Measurements from ENCODE around the gene P2RY8. TPM values are rescaled to one million over a fixed set of nuclear protein-coding genes. Genes with fewer than 3 reads are reported as not detected.
"Not testable (repeated sequence)": the region's sequence is repeated elsewhere in the genome, so short reads cannot be mapped to it uniquely, and the experiment has no call there.

The P2RY8 gene
- total and polyA plus RNA-seq, 10 of the 15 experiments (the other 5 are each of a cell fraction or from before 2014, with no cell fraction given), result 2.0 to 64.4 (median 36.5) TPM

- peaks cover 55% of the 10 kb centered on the region for H3K79me2 ChIP-seq (ENCODE audit: control insufficient read depth, insufficient read depth, low read length)
- FAIRE-seq; H3K9ac ChIP-seq (ENCODE audit: control insufficient read depth, insufficient read depth, low read length); in situ Hi-C loops (cut with MboI); CTCF ChIA-PET; H2AFZ ChIP-seq (ENCODE audit: control insufficient read depth, low read depth, low read length); DNase-seq (ENCODE audit: low read depth, low spot score); ATAC-seq; RAD21 ChIA-PET (ENCODE audit: unreplicated experiment); H3K27me3 ChIP-seq (replicated peaks in 1 of 2; ENCODE audit: control insufficient read depth in 2 of 2, insufficient read depth in 2 of 2, low read length in 1 of 2); intact Hi-C loops (cut with micrococcal nuclease; ENCODE audit: unreplicated experiment); H3K4me2 ChIP-seq (ENCODE audit: control insufficient read depth, insufficient read depth); POLR2A ChIA-PET; H4K20me1 ChIP-seq (ENCODE audit: control insufficient read depth, insufficient read depth); SMC1A ChIA-PET (ENCODE audit: uncharacterized antibody, unreplicated experiment); H3K27ac ChIP-seq (ENCODE audit: control insufficient read depth, insufficient read depth); H3K36me3 ChIP-seq (ENCODE audit: control insufficient read depth in 2 of 2, insufficient read depth in 2 of 2, low read length in 1 of 2); H3K4me3 ChIP-seq: not testable (repeated sequence)
- TSS peak; percentile 33 for BruUV-seq (replicated peaks)
- peaks cover 13% of the 10 kb centered on the region for H3K4me1 ChIP-seq (ENCODE audit: control insufficient read depth, insufficient read depth, low read length)
- peak; percentile 81 for TF ChIP-seq YY1 (IDR thresholded peaks at IDR 0.05; ENCODE audit: low read depth, low read length)
- 0 out of 2 replicates have a peak, but pooled peaks have one; percentile 13 for TF ChIP-seq POLR2AphosphoS5 (IDR thresholded peaks at IDR 0.05; ENCODE audit: low read length)
- 0 out of 2 replicates have a peak, but pooled peaks have one; percentile 8 for TF ChIP-seq HDGF (IDR thresholded peaks at IDR 0.05)
- 100% methylated on average over 5 of the region's 5 CpGs for WGBS (ENCODE audit: insufficient coverage, insufficient replicate concordance, low lambda C conversion rate, missing lambda C conversion rate)
- peaks cover 39% of the 10 kb centered on the region for H3K9me3 ChIP-seq (replicated peaks; ENCODE audit: control insufficient read depth, insufficient read depth, low read length)
These were observed 88.4 kb downstream of the P2RY8 start for GRCh38 chrX:1448573-1449001.

- BruUV-seq (replicated peaks); H3K4me3 ChIP-seq; H2AFZ ChIP-seq (ENCODE audit: control insufficient read depth, low read depth, low read length); H3K4me2 ChIP-seq (ENCODE audit: control insufficient read depth, insufficient read depth); H3K27me3 ChIP-seq (replicated peaks in 1 of 2; ENCODE audit: control insufficient read depth in 2 of 2, insufficient read depth in 2 of 2, low read length in 1 of 2); RAD21 ChIA-PET (ENCODE audit: unreplicated experiment); CTCF ChIA-PET; H3K9ac ChIP-seq (ENCODE audit: control insufficient read depth, insufficient read depth, low read length); intact Hi-C loops (cut with micrococcal nuclease; ENCODE audit: unreplicated experiment); DNase-seq (ENCODE audit: low read depth, low spot score); SMC1A ChIA-PET (ENCODE audit: uncharacterized antibody, unreplicated experiment); in situ Hi-C loops (cut with MboI); H4K20me1 ChIP-seq (ENCODE audit: control insufficient read depth, insufficient read depth); POLR2A ChIA-PET; H3K36me3 ChIP-seq (ENCODE audit: control insufficient read depth in 2 of 2, insufficient read depth in 2 of 2, low read length in 1 of 2); FAIRE-seq; ATAC-seq; H3K27ac ChIP-seq (ENCODE audit: control insufficient read depth, insufficient read depth): not testable (repeated sequence)
- H3K9me3 ChIP-seq (replicated peaks; ENCODE audit: control insufficient read depth, insufficient read depth, low read length), result peaks cover 40% of the 10 kb centered on the region
- H3K4me1 ChIP-seq (ENCODE audit: control insufficient read depth, insufficient read depth, low read length), result peaks cover 13% of the 10 kb centered on the region
- peak; percentile 6; the same call in 1 of the 2 replicates for TF ChIP-seq YY1 (IDR thresholded peaks at IDR 0.05; ENCODE audit: low read depth, low read length)
- TF ChIP-seq MLLT1 (IDR thresholded peaks at IDR 0.05), result 0 out of 2 replicates have a peak, but pooled peaks have one; percentile 19
- TF ChIP-seq CBX3 (IDR thresholded peaks at IDR 0.05; ENCODE audit: borderline replicate concordance, low read depth), result 0 out of 2 replicates have a peak, but pooled peaks have one; percentile 49
- 0 out of 2 replicates have a peak, but pooled peaks have one; percentile 47 for TF ChIP-seq CHD4 (IDR thresholded peaks at IDR 0.05)
- 0 out of 2 replicates have a peak, but pooled peaks have one; percentile 39 for TF ChIP-seq POLR2AphosphoS5 (IDR thresholded peaks at IDR 0.05; ENCODE audit: low read length)
- TF ChIP-seq HDGF (IDR thresholded peaks at IDR 0.05), result peak; percentile 69; the same call in 1 of the 2 replicates
- H3K79me2 ChIP-seq (ENCODE audit: control insufficient read depth, insufficient read depth, low read length), result peaks cover 55% of the 10 kb centered on the region
- 99% methylated on average over 8 of the region's 8 CpGs for WGBS (ENCODE audit: insufficient coverage, insufficient replicate concordance, low lambda C conversion rate, missing lambda C conversion rate)
These were observed 88.9 kb downstream of the P2RY8 start for GRCh38 chrX:1447969-1448572.
